Adipocyte (in vitro differentiated cells): ENCODE data around the gene SLC24A3.

Experiments used
- DNase-seq: peaks from one replicate; pipeline ENCODE4 v3.0.0-alpha.2; 2015; ENCODE audit warnings: low read depth
- H3K27me3 ChIP-seq: replicated peaks from 2 replicates; pipeline ENCODE4 v1.7.0; 2013; ENCODE audit warnings: mild to moderate bottlenecking, low read length, moderate library complexity; ENCODE audit not compliant: control insufficient read depth, insufficient read depth
- H3K36me3 ChIP-seq: 2 replicates; pipeline ENCODE4 v1.7.0; 2013; ENCODE audit warnings: low read length, mild to moderate bottlenecking, moderate library complexity; ENCODE audit not compliant: control insufficient read depth, insufficient read depth, severe bottlenecking
- H3K4me1 ChIP-seq: 2 replicates; pipeline ENCODE4 v1.7.0; 2013; ENCODE audit warnings: mild to moderate bottlenecking, low read length, moderate library complexity; ENCODE audit not compliant: control insufficient read depth, insufficient read depth
- H3K4me3 ChIP-seq: 2 replicates; pipeline ENCODE4 v1.7.0; 2013; ENCODE audit warnings: mild to moderate bottlenecking, low read length, moderate library complexity
- H3K9ac ChIP-seq: 2 replicates; pipeline ENCODE4 v1.7.0; 2013; ENCODE audit warnings: mild to moderate bottlenecking, low read length, moderate library complexity
- H3K9me3 ChIP-seq: 2 replicates; pipeline ENCODE4 v1.7.0; 2013; ENCODE audit warnings: mild to moderate bottlenecking, low read length, moderate library complexity; ENCODE audit not compliant: control insufficient read depth

SLC24A3 gene

GRCh38 chr20:19540392-19540791 is 327.9 kb downstream of the SLC24A3 start:
- no peak overlapping the region for H3K9ac ChIP-seq
- H3K27me3 ChIP-seq, result peaks cover 7% of the 10 kb centered on the region
- H3K4me3 ChIP-seq, result no peak overlapping the region
- peak; percentile 14 for DNase-seq
- H3K4me1 ChIP-seq, result no peaks in the 10 kb centered on the region
- peaks cover 3% of the 10 kb centered on the region for H3K9me3 ChIP-seq
- no peaks in the 10 kb centered on the region for H3K36me3 ChIP-seq

- Histone ChIP-seq H3K4me3 (no peak overlapping the region), H3K27me3 (peaks cover 7% of the 10 kb centered on the region), H3K9ac (no peak overlapping the region), H3K36me3 (no peaks in the 10 kb centered on the region), H3K4me1 (no peaks in the 10 kb centered on the region), H3K9me3 (no peaks in the 10 kb centered on the region)
- no peak for DNase-seq
These were observed 330.7 kb downstream of the SLC24A3 start for GRCh38 chr20:19543101-19543500.

GRCh38 chr20:19544684-19545083 is 332.2 kb downstream of the SLC24A3 start:
- H3K4me3 ChIP-seq, result no peak overlapping the region
- no peak overlapping the region for H3K9ac ChIP-seq
- DNase-seq, result no peak
- H3K36me3 ChIP-seq, result no peaks in the 10 kb centered on the region
- H3K27me3 ChIP-seq, result peaks cover 7% of the 10 kb centered on the region
- H3K9me3 ChIP-seq, result no peaks in the 10 kb centered on the region
- no peaks in the 10 kb centered on the region for H3K4me1 ChIP-seq

GRCh38 chr20:19546648-19547047 is 334.2 kb downstream of the SLC24A3 start:
- H3K36me3 ChIP-seq, result no peaks in the 10 kb centered on the region
- no peak overlapping the region for H3K4me3 ChIP-seq
- H3K9ac ChIP-seq, result no peak overlapping the region
- no peaks in the 10 kb centered on the region for H3K9me3 ChIP-seq
- no peak for DNase-seq
- H3K27me3 ChIP-seq, result peaks cover 5% of the 10 kb centered on the region
- no peaks in the 10 kb centered on the region for H3K4me1 ChIP-seq

- H3K27me3 ChIP-seq, result no peaks in the 10 kb centered on the region
- no peaks in the 10 kb centered on the region for H3K9me3 ChIP-seq
- no peak overlapping the region for H3K9ac ChIP-seq
- H3K4me3 ChIP-seq, result no peak overlapping the region
- no peaks in the 10 kb centered on the region for H3K4me1 ChIP-seq
- no peaks in the 10 kb centered on the region for H3K36me3 ChIP-seq
- DNase-seq, result no peak
These were observed 335.1 kb downstream of the SLC24A3 start for GRCh38 chr20:19547547-19547946.

- Histone ChIP-seq H3K4me3 (no peak overlapping the region), H3K9ac (no peak overlapping the region), H3K4me1 (no peaks in the 10 kb centered on the region), H3K9me3 (no peaks in the 10 kb centered on the region), H3K27me3 (no peaks in the 10 kb centered on the region), H3K36me3 (no peaks in the 10 kb centered on the region)
- DNase-seq, result no peak
These were observed 337.5 kb downstream of the SLC24A3 start for GRCh38 chr20:19549896-19550295.

GRCh38 chr20:19552221-19553180 is 340.1 kb downstream of the SLC24A3 start:
- Histone ChIP-seq H3K36me3 (no peaks in the 10 kb centered on the region), H3K27me3 (peaks cover 5% of the 10 kb centered on the region), H3K4me3 (no peak overlapping the region), H3K4me1 (no peaks in the 10 kb centered on the region), H3K9me3 (no peaks in the 10 kb centered on the region), H3K9ac (no peak overlapping the region)
- no peak for DNase-seq

GRCh38 chr20:19554666-19555065 is 342.2 kb downstream of the SLC24A3 start:
- Histone ChIP-seq H3K4me1 (no peaks in the 10 kb centered on the region), H3K9ac (no peak overlapping the region), H3K36me3 (no peaks in the 10 kb centered on the region), H3K27me3 (peaks cover 6% of the 10 kb centered on the region), H3K4me3 (no peak overlapping the region), H3K9me3 (peaks cover 7% of the 10 kb centered on the region)
- DNase-seq, result no peak

GRCh38 chr20:19555726-19556125 is 343.3 kb downstream of the SLC24A3 start:
- Histone ChIP-seq H3K9me3 (peaks cover 7% of the 10 kb centered on the region), H3K27me3 (peaks cover 6% of the 10 kb centered on the region), H3K36me3 (no peaks in the 10 kb centered on the region), H3K9ac (no peak overlapping the region), H3K4me1 (no peaks in the 10 kb centered on the region), H3K4me3 (no peak overlapping the region)
- no peak for DNase-seq

GRCh38 chr20:19557291-19557690 is 344.8 kb downstream of the SLC24A3 start:
- Histone ChIP-seq H3K9me3 (peaks cover 7% of the 10 kb centered on the region), H3K4me3 (no peak overlapping the region), H3K9ac (no peak overlapping the region), H3K4me1 (peaks cover 5% of the 10 kb centered on the region), H3K27me3 (peaks cover 7% of the 10 kb centered on the region), H3K36me3 (no peaks in the 10 kb centered on the region)
- DNase-seq, result no peak

- H3K27me3 ChIP-seq, result peaks cover 12% of the 10 kb centered on the region
- DNase-seq, result no peak
- no peak overlapping the region for H3K4me3 ChIP-seq
- peaks cover 7% of the 10 kb centered on the region for H3K9me3 ChIP-seq
- H3K9ac ChIP-seq, result no peak overlapping the region
- H3K36me3 ChIP-seq, result no peaks in the 10 kb centered on the region
- peaks cover 5% of the 10 kb centered on the region for H3K4me1 ChIP-seq
These were observed 348.5 kb downstream of the SLC24A3 start for GRCh38 chr20:19560881-19561480.
